HepG2 (cell line): Measurements from ENCODE around the gene LGALS7B.
"Not testable (repeated sequence)": the region's sequence is repeated elsewhere in the genome, so short reads cannot be mapped to it uniquely, and the experiment has no call there.

Experiments
- ATF4 ChIP-seq, 2 experiments: fragments of 450-650 bp in 1 of 2; sonication (generic) in 1 of 2; formaldehyde crosslinking; IDR thresholded peaks; 2 replicates each; pipeline versions ENCODE4 v1.5.0 to v1.8.0; 2020 to 2022; ENCODE audit warnings: mild to moderate bottlenecking in 1 of 2, missing genetic modification reagents in 1 of 2
- CTCF ChIP-seq: sonication (generic); formaldehyde crosslinking; IDR thresholded peaks from 2 replicates; pipeline ENCODE4 v1.5.0; 2020; ENCODE audit warnings: mild to moderate bottlenecking, missing genetic modification reagents, moderate library complexity
- EP300 ChIP-seq, 3 experiments: sonication (generic) in 1 of 3; formaldehyde crosslinking in 1 of 3; IDR thresholded peaks; 2 replicates each; pipeline versions ENCODE4 v1.5.1 to v1.6.1; 2011 to 2020; ENCODE audit warnings: low read depth in 2 of 3, low read length in 2 of 3, borderline replicate concordance in 1 of 3, improper control_type of control experiment in 1 of 3, mild to moderate bottlenecking in 1 of 3, missing genetic modification reagents in 1 of 3, moderate library complexity in 1 of 3
- HDAC6 ChIP-seq: fragments of 200-600 bp; sonication (generic); IDR thresholded peaks from 2 replicates; pipeline ENCODE4 v1.7.0; 2017; ENCODE audit warnings: mild to moderate bottlenecking, antibody characterized with exemption, low read length, low read depth
- KDM6A ChIP-seq: IDR thresholded peaks from 2 replicates; pipeline ENCODE4 v1.6.1; 2016; ENCODE audit warnings: low read depth
- NFE2L1 ChIP-seq: sonication (generic); formaldehyde crosslinking; IDR thresholded peaks from 2 replicates; pipeline ENCODE4 v1.4.0; 2020; ENCODE audit warnings: missing genetic modification reagents, mild to moderate bottlenecking, borderline replicate concordance
- POLR2A ChIP-seq, 2 experiments: IDR thresholded peaks; 2 replicates each; pipeline ENCODE4 v1.6.1; 2011; ENCODE audit warnings: low read depth in 2 of 2, low read length in 2 of 2, mild to moderate bottlenecking in 1 of 2, moderate library complexity in 1 of 2; ENCODE audit not compliant: insufficient read depth in 1 of 2
- STAT6 ChIP-seq: sonication (generic); formaldehyde crosslinking; IDR thresholded peaks from 2 replicates; pipeline ENCODE4 v1.4.0; 2020; ENCODE audit warnings: missing genetic modification reagents, mild to moderate bottlenecking, borderline replicate concordance
- THAP11 ChIP-seq: IDR thresholded peaks from 2 replicates; pipeline ENCODE4 v1.6.1; 2016; ENCODE audit warnings: missing biosample characterization, missing genetic modification reagents

GRCh38 chr19:38760805-38761517, 28.0 kb upstream of the LGALS7B start:
- TF ChIP-seq CTCF (CRISPR knock-in tag); EP300 (IDR thresholded peaks at IDR 0.05; ENCODE audit: low read depth in 2 of 2, low read length in 2 of 2); EP300 (CRISPR knock-in tag; IDR thresholded peaks at IDR 0.05; ENCODE audit: borderline replicate concordance); ATF4 (CRISPR knock-in tag; IDR thresholded peaks at IDR 0.05); THAP11 (CRISPR knock-in tag); NFE2L1 (CRISPR knock-in tag); POLR2A (IDR thresholded peaks at IDR 0.05; ENCODE audit: insufficient read depth in 1 of 2, low read depth in 2 of 2, low read length in 2 of 2); KDM6A; STAT6; HDAC6: not testable (repeated sequence)
